Eye (tissue), 1 donor: ENCODE results near the gene SCG3.
"Not testable (repeated sequence)": the region's sequence is repeated elsewhere in the genome, so short reads cannot be mapped to it uniquely, and the experiment has no call there.

Source experiments
- DNase-seq: peaks from one replicate; pipeline ENCODE4 v3.0.0-alpha.2; 2015

SCG3 gene

DNA sequence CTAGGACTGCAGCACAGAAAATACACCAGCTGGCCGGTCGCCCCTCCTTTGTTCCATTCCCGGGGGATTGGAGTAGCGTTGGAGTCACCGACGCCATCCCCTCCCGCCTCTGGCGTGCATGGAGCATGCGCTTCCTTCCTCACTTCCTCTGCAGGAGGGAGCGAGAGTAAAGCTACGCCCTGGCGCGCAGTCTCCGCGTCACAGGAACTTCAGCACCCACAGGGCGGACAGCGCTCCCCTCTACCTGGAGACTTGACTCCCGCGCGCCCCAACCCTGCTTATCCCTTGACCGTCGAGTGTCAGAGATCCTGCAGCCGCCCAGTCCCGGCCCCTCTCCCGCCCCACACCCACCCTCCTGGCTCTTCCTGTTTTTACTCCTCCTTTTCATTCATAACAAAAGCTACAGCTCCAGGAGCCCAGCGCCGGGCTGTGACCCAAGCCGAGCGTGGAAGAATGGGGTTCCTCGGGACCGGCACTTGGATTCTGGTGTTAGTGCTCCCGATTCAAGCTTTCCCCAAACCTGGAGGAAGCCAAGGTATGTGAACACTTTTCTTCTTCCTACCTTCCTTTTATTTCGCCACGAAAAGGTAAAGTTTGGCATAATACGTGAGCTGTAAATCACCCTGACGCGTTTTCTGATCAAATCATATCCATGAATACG lies at the start of gene SCG3:
Gene SCG3, plus strand, starts transcription at position 201 of the 661 bp plus-strand sequence. Its CDS starts 253 bp downstream, at position 454.
- DNase-seq: peak; percentile 94

DNA sequence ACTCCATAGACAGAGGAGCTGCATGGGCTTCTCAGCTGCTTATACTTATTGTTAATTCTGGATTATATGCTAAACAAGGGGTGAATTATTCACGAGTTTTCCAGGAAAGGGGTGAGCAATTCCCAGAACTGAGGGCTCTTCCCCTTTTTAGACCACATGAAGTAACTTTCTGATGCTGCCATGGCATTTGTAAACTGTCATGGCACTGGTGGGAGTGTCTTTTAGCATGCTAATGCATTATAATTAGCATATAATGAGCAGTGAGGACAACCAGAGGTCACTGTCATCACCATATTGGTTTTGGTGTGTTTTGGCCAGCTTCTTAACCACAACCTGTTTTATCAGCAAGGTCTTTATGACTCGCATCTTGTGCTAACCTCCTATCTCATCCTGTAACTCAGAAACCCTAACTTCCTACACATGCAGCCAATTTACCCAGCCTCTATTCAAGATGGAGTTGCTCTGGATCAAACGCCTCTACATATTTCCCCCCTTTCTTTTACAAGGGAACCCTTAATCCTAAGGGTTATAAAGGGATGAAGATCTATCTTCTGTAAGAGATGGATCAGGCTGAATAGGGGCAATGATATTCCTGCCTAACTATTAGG lies 46.6 kb upstream of the SCG3 start:
- no peak for DNase-seq

DNA sequence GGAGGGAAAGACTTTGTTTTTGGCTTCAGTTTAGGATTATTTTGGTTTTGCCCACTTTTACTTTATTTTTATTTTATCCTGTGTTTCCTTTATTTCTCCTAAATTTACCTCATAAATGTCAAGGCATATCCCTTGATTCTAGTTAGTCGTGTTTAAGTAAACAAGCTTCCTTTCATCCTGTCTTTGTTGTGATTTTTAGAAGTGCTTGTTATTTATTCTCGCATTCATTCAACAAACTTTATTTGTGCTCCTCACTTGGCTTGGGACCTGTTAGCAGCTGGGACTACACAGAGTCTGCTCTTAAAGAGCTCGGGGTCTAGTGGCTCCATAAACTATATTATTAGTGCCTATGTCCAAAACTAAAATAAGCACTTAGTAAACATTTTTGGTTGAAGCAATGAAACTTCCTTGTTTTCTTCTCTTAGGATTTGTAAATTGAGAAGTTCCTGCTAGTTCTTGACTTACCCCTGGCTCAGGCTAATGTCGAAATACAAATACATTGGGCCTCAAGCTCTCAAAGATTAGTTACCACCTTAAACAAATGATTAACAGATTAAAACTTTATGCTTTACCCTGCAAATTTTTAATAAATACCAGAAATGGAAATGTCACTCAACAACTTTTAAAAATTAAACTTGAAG lies 39.7 kb upstream of the SCG3 start:
- DNase-seq: no peak

DNA sequence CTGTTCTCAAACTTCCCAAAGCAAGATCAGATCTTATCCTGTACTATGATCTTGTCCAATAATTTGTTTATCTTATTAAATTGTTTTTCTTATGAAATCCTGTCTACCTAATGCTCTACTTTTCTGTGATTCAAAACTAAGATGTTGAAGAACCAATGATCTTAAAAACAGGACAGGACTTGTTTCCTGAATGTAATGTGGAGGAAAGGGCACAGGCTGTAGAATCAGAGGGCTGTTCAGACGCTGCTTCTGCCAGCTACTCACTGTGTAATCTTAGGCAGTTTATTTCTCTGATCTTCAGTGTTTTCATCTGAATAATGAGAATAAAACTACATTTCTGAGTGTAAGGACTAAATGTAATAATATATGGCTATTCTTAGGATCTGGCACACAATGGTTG lies 38.6 kb upstream of the SCG3 start:
- DNase-seq: no peak

DNA sequence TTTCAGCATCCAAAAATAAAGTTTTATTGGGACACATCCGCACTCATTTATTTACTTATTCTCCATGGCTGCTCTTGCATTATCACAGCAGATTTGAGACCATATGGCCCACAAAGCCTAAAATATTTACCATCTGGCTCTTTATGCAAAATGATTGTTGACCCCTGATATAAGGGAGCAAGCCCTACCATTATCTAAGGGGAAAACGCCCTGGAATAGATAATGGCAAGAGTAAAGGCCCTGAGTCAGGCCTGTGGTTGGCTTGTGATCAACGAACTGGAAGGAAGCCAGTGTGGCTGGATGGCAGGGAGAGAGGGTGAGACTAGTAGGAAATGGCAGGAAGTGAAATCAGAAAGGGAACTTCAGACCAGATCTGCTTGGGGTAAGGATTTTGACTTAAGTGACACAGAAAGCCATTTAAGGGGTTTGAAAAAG lies 34.2 kb upstream of the SCG3 start:
- DNase-seq: peak; percentile 73

DNA sequence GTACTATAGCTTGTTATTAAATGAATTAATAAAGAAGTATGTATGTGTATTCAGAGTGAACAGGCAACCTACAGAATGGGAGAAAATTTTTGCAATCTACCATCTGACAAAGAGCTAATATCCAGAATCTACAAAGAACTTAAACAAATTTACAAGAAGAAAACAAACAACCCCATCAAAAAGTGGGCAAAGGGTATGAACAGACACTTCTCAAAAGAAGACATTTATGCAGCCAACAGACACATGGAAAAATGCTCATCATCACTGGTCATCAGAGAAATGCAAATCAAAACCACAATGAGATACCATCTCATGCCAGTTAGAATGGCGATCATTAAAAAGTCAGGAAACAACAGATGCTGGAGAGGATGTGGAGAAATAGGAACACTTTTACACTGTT lies 33.2 kb upstream of the SCG3 start:
- not testable (repeated sequence) for DNase-seq

DNA sequence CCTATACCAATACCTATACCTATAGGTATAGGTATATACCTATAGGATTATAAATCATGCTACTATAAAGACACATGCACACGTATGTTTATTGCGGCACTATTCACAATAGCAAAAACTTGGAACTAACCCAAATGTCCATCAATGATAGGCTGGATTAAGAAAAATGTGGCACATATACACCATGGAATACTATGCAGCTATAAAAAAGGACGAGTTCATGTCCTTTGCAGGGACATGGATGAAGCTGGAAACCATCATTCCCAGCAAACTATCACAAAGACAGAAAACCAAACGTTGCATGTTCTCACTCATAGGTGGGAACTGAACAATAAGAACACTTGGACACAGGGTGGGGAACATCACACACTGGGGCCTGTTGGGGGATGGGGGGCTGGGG lies 32.7 kb upstream of the SCG3 start:
- DNase-seq: not testable (repeated sequence)

DNA sequence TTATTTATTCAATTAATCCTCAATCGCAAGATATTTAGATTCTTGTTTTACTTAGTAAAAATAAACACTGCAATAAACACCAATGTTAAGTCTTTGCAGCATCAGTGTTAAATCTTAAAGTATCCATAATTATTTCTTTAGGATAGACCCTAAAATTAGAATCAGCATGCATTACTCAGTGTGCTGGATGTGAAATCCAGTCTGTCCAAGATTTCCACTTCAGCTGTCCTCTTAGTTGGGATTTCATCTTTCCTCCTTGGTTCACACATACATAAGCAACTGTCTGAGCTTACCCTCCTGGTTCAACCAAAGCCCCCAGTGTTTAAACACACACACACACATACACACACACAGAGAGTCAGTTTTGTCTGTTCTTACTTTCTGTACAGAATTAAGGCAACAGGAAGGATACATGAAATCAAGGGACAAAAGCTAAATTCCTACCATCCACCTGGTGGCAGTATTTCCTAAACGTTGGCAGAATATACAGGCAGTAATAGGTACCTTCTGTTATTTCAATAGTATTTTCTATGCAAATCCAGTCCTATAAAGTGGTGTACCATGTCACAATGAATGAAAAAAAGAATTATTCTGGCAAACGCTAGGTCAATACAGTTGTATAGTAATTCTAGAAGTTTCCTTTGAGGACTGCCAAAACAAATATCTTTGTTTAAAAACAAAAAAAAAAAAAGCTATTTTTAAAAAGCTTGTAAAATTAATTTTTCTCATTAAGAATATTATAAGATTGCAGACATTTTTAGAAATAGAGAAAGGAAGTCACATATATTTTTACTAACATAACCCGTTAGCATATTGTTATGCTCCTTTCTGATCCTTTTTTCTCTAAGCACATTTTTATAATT lies 31.4 kb upstream of the SCG3 start:
- peak; percentile 87 for DNase-seq

DNA sequence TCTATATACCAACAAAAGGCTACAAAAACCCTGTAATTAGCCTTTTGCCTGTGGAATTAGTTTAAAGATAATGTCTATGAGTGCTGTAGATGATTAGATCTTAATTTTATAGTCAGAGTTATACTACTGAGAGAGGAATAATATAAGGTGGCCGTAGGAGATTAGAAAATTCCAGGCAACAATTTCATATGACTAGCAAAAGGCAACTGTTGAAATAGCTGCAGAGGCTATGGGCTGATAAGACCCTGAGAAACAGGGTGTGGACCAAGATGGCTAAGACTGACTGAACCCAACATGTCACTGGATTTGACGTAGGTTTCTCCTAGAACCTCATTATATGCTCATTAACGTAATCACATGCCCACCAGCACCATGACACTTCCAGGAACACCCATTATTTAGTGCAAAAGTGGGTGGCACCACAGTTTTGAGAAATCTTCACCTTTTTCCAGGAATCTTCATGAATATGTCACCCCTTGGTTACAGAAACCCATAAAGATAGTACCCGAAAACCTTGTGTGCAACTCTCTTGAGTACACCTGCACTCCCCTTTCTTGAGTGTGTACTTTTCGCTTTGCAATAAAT lies 29.1 kb upstream of the SCG3 start:
- DNase-seq: no peak

DNA sequence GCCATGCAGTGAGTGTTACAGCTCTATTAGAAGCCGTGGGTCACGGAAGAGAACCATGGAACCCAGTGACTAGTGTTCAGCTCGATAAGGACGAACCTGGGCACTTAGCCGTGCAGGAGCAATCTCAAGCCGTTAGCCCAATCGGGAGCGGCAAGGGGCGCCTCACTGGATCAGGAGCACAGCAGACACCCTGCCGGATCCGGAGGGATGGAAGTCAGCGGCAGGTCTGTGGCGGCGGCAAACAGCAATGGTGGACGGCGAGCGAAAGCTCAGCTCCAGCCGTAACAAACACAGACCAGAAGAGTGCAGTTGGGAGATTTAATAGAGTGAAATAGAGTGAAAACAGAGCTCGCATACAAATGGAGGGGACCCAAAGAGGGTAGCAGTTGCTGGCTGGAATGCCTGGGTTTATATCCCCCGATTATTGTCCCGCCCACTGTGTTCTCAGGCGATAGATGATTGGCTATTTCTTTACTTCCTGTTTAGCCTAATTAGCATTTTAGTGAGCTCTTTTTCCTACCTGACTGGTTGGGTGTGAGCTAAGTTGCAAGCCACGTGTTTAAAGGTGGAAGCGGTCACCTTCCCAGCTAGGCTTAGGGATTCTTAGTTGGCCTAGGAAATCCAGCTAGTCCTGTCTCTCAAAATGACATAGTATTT lies 25.8 kb upstream of the SCG3 start:
- DNase-seq: not testable (repeated sequence)

DNA sequence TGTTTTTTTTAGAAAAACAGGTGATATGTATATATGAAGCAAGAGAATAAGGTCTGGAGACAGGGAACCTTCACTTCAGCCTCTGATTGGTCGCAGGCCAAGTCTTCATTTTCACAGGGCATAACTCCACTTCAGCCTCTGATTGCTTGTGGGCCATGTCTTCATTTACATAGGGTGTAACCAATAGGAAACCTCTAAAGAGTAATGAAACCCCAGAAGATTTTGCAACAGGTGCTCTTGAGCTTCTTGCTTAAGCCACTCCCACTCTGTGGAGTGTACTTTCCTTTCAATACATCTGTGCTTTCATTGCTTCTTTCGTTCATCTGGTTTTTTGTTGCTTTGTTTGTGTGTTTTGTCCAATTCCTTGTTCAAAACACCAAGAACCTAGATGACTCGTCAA lies 22.6 kb upstream of the SCG3 start:
- DNase-seq: no peak

DNA sequence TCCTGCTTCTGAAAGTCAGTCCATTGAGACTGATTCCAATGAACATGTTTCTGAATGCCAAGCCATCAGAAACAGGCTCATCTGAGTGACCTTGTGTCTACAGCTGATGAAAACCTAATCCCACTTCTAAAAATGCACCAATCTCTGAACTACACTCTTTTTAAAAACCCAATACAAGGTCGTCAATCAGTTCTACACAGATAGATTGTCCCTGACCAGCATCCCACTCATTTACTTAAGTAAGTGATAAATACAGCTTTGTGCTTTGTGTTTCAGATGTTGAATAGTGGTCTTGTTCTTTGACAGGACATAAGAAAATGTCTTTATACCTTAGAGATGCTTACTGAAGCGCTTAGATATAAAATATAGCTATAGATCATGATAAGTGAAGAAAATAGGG lies 20.2 kb upstream of the SCG3 start:
- no peak for DNase-seq

DNA sequence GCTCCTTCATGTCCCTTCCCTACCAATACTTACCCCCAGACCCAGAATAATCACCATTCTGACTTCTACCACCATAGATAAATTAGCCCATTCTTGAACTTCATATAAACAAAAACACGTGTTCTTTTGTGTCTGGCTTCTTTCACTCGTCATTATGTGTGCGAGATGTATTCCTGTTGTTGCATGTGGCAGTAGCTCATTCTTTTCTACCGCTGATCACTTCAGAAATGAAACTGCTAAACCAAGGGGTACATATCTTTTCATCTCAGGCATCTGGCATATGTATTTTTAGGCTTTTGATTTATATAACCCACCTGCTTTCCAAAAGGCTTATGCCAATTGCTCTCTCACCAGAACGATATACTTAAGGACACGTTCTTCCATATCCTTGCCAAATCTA lies 13.8 kb upstream of the SCG3 start:
- DNase-seq: no peak

DNA sequence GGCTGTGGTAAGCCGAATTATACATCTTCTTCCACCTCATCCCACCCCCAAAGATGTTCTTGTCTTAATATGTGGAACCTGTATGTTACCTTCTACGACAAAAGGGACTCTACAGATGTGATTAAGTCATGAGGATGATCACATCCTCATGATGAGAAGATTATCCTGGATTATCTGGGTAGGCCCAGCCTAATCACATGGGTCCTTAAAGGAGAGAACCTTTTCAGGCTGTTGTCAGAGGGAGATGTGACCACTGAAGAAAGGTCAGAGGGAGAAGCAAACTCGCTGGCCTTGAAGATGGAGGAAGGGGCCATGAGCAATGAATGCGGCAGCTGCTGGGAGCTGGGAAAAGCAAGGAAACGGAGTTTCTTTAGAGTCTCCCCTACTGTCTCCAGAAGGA lies 12.9 kb upstream of the SCG3 start:
- DNase-seq: no peak

DNA sequence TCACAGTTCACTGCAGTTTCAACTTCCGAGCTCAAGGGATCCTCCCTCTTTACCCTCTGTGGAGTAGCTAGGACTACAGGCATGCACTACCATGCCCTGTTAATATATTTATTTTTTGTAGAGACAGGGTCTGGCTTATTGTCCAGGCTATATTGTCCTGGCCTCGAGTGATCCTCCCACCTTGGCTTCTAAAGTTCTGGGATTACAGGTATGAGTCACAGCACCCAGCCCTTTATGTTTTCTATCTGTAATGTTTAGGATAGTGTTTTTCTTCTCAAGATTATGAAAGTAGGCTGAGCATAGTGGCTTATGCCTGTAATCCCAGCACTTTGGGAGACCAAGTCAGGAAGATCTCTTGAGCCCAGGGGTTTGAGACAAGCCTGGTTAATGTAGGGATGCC lies 11.9 kb upstream of the SCG3 start:
- DNase-seq: no peak

DNA sequence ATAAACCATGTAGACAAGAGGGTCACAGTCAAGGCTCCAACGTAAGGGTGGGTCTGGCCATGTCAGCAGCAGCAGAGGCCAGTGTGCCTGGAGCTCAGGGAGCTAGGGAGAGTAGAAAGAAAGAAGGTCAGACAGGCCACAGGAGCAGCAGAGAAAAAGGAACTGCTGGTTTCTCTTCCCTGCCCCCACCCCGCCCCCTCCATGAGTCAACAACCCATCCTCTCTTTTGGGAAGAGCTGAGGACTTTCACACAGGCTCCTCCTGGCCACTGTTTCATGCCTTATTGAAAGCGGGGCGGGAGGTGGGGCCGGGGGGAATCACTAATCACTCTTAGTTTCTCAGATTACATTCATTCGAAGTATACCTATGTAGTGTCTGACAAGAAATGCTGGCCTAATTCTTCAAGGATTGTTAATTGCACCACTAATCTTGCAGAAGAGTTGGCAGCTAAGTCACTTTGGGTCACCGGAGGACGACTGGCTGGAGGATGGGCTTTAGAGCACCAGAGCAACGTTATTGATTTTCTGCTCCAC lies 9.1 kb upstream of the SCG3 start:
- peak; percentile 65 for DNase-seq

DNA sequence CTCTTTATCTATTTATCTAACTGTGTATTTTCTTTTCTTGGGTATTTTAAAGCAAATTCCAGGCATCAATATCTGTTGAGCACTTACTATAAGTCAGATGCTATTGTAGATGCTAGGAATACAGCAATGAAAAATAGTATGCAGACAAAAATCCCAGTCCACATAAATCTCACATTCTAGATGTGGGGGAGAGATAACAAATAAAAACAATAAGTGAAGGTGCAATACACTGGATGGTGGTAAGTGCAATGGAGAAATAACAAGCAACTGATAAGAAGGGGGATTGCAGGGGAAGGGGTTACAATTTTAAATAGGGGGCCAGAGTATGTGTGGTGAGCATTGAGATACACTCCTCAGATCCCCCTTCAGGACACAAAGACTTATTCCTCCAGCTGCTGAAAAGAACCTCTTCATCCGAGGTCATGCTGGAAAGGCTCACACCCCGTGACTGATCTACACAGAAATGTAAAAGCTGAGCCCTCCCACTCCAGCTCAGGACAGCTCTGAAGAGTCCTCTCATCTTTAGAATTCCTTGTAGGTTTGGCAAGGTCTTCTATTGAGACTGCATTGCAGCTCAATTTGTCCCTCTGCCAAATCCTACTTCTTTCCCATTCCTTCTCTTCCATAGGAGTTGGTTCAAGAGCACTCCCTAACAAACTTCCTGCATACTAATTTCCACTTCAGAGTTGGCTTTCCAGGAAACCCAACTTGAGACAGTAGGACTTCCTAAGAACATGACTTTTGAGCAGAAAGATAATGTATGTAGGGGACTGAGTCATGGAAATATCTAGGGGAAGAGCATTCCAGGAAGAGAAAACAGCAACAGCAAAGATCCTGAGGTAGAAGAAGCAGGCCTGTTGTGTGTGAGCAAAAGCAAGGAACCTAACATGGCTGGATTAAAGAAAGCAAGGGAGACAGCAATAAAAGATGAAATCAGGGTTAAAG lies 8.1 kb upstream of the SCG3 start:
- DNase-seq: no peak

DNA sequence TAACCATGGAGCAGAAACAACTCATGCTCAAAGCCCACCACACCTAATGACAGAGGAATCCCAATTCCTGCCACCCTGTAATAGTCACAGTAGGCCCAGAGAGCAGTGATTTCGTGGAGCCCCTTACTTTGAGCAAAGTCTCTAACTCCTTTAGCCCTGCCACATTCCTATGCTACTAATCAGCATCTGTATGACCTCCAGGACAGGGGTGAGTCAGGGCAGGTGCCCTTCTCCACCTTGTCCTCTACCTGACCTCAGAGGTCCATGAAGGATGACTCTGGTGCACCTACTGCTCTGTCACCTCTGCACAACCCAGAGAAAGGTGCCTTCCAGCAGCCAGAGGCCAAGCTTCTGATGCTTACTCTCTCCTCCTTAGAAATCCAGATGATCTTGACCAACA lies 6.1 kb upstream of the SCG3 start:
- no peak for DNase-seq

DNA sequence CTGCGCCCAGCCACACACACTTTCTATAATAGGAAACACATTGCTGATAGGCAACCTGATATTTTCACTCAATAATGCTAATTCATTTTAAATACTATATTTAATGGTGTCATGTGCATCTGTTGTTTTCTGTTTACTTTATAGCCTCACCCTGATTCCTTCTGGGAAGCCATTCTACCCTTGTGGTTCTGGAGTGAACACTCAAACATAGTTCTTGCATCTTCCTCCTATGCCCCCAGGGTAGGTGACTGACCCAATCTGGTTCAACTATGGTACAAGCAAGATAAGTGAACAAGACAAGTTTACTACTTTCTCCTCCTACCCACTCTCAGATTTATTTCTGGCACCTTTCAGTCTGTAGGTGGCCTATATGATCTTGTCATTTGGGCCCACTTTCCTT lies 4.3 kb upstream of the SCG3 start:
- DNase-seq: no peak

DNA sequence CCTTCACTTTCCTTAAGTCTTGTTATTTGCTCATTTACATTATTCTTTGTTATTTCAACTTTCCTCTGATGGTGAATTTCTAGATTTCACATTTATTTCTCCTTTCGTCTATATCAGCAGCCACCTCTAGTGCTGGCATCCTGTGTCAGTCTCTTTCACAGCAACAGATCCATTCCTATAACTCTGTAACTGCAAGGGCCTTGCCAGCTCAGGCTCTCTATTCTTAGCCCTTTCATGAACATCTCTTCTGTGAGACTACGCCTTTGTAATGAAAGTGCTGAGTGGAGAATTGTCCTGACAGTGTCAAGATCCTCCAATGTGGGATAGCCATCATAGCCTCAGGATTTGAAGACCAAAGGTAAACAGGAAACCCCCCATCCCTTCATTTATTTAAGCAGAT lies 3.9 kb upstream of the SCG3 start:
- no peak for DNase-seq

DNA sequence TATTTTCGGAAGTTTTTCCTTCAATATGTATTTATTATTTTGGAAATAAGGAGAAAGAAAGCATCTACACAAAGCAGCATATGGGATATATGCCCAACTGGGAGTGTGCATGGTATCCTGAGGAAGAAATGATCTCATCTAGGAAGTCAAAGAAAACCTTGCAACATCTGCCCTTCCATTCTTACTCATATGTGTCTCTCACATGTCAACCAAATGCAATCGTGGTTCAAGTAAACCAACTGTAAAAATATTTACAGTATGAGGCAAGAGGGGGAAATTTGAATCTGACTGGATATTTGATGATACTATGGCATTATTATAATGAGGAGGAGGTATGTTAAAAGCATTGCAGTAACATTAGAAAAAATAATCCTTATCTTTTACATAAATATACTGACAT lies 3.2 kb upstream of the SCG3 start:
- no peak for DNase-seq
